Measurements from ENCODE around the gene CSTPP1. TPM values are rescaled to one million over a fixed set of nuclear protein-coding genes. Genes with fewer than 3 reads are reported as not detected.

The CSTPP1 gene
- total RNA-seq, 4 donors from 2014 or later = 18.3 to 27.0 (median 24.6) TPM

- Histone ChIP-seq H3K36me3 (peaks cover 0 to 35% (median 19%) of the 10 kb centered on the region in 4 donors), H3K27me3 (no peaks in the 10 kb centered on the region), H3K4me3 (no peak overlapping the region), H3K9me3 (no peaks in the 10 kb centered on the region), H3K27ac (no peak overlapping the region), H3K4me1 (peaks cover 0 to 3% (median 0%) of the 10 kb centered on the region in 4 donors)
- no peak for DNase-seq
- TF ChIP-seq POLR2A (IDR thresholded peaks at IDR 0.05) (no peak), CTCF (IDR thresholded peaks at IDR 0.05) (no peak), EP300 (IDR thresholded peaks at IDR 0.05; ENCODE audit: low read depth) (no peak), POLR2AphosphoS5 (IDR thresholded peaks at IDR 0.05) (no peak)
- intact Hi-C loops (cut with DNase I; ENCODE audit: low total_unique reads) (no loop called here), in situ Hi-C loops (cut with MboI; ENCODE audit: low pct_ligation_motif_present in 1 of 4, low pct_unique_long_range_greater_than_20kb in 1 of 4, low sequenced_read_pairs in 3 of 4) (loop anchor here in 2 of 4 donors (5.0 kb wide), 1 partner anchor 275 kb away; no protein-coding TSS in a partner anchor)
- 68% methylated on average over 5 of the region's 5 CpGs; no CpG with 5 or more reads in 1 of the 2 donors for WGBS, 2 donors (ENCODE audit: low coverage in 1 of 2)
Observed at GRCh38 chr11:47162426-47162825, 225.9 kb downstream of the CSTPP1 start.

- intact Hi-C loops (cut with DNase I; ENCODE audit: low total_unique reads) (no loop called here), in situ Hi-C loops (cut with MboI; ENCODE audit: low pct_ligation_motif_present in 1 of 4, low pct_unique_long_range_greater_than_20kb in 1 of 4, low sequenced_read_pairs in 3 of 4) (loop anchor here in 2 of 4 donors (5.0 kb wide), 1 partner anchor 276 kb away; no protein-coding TSS in a partner anchor)
- 33 to 49% methylated on average over 1 to 3 of the region's 3 CpGs for WGBS, 2 donors (ENCODE audit: low coverage in 1 of 2)
Observed at GRCh38 chr11:47163193-47163592, 226.6 kb downstream of the CSTPP1 start.

DNA sequence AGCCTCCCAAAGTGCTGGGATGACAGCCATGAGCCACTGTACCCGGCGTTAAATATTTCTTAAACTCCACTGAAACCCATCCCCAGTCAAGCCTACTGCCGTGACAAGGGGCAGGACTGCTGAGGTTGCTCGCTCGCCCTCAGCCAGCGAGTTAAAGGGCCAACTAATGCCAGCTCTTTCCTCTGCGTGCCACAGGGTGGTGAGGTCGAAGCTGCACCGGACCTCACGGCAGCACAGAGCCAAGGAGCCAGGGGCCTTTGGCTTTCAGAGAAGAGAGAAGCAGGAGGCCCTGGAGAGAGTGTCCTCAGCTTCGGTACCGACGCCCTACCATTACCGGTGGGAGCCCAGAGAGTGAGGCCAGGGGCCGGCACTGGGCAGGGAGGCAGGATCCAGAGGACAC, 227.3 kb downstream of the CSTPP1 start:
- intact Hi-C loops (cut with DNase I; ENCODE audit: low total_unique reads) = no loop called here
- WGBS, 2 donors (ENCODE audit: low coverage in 1 of 2) = 91% methylated on average over 15 of the region's 15 CpGs; no CpG with 5 or more reads in 1 of the 2 donors
- H3K36me3 ChIP-seq = peaks cover 0 to 49% (median 26%) of the 10 kb centered on the region in 4 donors

More at GRCh38 chr11:47163193-47163592, 226.6 kb downstream of the CSTPP1 start:
- Histone ChIP-seq H3K9me3 (no peaks in the 10 kb centered on the region), H3K27me3 (no peaks in the 10 kb centered on the region), H3K4me3 (no peak overlapping the region), H3K27ac (no peak overlapping the region), H3K36me3 (peaks cover 0 to 42% (median 22%) of the 10 kb centered on the region in 4 donors), H3K4me1 (peaks cover 0 to 3% (median 0%) of the 10 kb centered on the region in 4 donors)
- DNase-seq = no peak
- TF ChIP-seq POLR2A (IDR thresholded peaks at IDR 0.05) = no peak
- no peak for TF ChIP-seq EP300 (IDR thresholded peaks at IDR 0.05; ENCODE audit: low read depth)
- no peak for TF ChIP-seq CTCF (IDR thresholded peaks at IDR 0.05)
- TF ChIP-seq POLR2AphosphoS5 (IDR thresholded peaks at IDR 0.05) = no peak

DNA sequence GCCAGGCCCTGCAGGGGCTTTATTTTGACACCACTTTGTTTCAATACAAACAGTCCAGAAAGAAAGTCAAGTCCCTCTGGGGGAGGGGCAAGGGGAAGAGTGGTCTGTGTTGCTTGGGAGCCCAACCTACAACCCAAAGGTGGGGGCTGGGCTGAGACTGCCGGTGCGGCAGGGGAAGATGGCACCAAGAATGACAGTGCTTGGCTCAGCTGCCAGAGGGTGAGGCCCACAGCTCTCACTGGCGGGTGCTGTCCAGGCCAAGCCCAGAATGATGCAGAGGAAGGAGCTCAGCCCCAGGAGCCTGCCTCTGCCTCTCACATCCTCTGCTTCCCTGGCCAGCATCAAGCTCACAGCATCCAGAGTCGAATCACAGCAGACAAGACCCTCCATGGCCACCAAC, 227.8 kb downstream of the CSTPP1 start:
- intact Hi-C loops (cut with DNase I; ENCODE audit: low total_unique reads) (no loop called here), in situ Hi-C loops (cut with MboI; ENCODE audit: low pct_ligation_motif_present in 1 of 4, low pct_unique_long_range_greater_than_20kb in 1 of 4, low sequenced_read_pairs in 3 of 4) (loop anchor here in 2 of 4 donors (5.0 kb wide), 1 partner anchor 277 kb away; no protein-coding TSS in a partner anchor)
- TF ChIP-seq EP300 (IDR thresholded peaks at IDR 0.05; ENCODE audit: low read depth) (no peak), POLR2A (IDR thresholded peaks at IDR 0.05) (no peak), POLR2AphosphoS5 (IDR thresholded peaks at IDR 0.05) (no peak), CTCF (IDR thresholded peaks at IDR 0.05) (no peak)
- 92% methylated on average over 4 of the region's 4 CpGs; no CpG with 5 or more reads in 1 of the 2 donors for WGBS, 2 donors (ENCODE audit: low coverage in 1 of 2)
- Histone ChIP-seq H3K4me3 (no peak overlapping the region), H3K9me3 (no peaks in the 10 kb centered on the region), H3K27ac (no peak overlapping the region), H3K4me1 (peaks cover 0 to 3% (median 0%) of the 10 kb centered on the region in 4 donors), H3K27me3 (no peaks in the 10 kb centered on the region), H3K36me3 (peaks cover 2 to 51% (median 26%) of the 10 kb centered on the region in 4 donors)
- DNase-seq = no peak

More for the DNA sequence above, 227.3 kb downstream of the CSTPP1 start:
- Histone ChIP-seq H3K27me3 (no peaks in the 10 kb centered on the region), H3K27ac (no peak overlapping the region), H3K4me3 (no peak overlapping the region), H3K9me3 (no peaks in the 10 kb centered on the region), H3K4me1 (peaks cover 0 to 3% (median 0%) of the 10 kb centered on the region in 4 donors)
- in situ Hi-C loops (cut with MboI; ENCODE audit: low pct_ligation_motif_present in 1 of 4, low pct_unique_long_range_greater_than_20kb in 1 of 4, low sequenced_read_pairs in 3 of 4) = loop anchor here in 2 of 4 donors (5.0 kb wide), 1 partner anchor 277 kb away; no protein-coding TSS in a partner anchor
- no peak for TF ChIP-seq POLR2AphosphoS5 (IDR thresholded peaks at IDR 0.05)
- DNase-seq = no peak
